Small intestine (tissue), 7 donors: ENCODE results near the gene SYPL2. TPM values are rescaled to one million over a fixed set of nuclear protein-coding genes. Genes with fewer than 3 reads are reported as not detected.
A peak's percentile ranks its signal among the peaks of the same experiment; 100 is the strongest.

Experiments used
- DNase-seq, 2 donors: peaks; one replicate each; pipeline versions ENCODE4 v3.0.0 to v3.0.0-alpha.2; 2013
- FAIRE-seq: peaks from 2 replicates; lab custom pipeline; 2012; peaks lifted over from hg19 to GRCh38; lab: Jason Lieb, UNC
- H3K27ac ChIP-seq, 3 donors: one replicate each; pipeline ENCODE4 v1.5.1; 2013; ENCODE audit warnings: low read length in 2 of 3, mild to moderate bottlenecking in 2 of 3, control low read depth in 1 of 3, inconsistent platforms in 1 of 3, low read depth in 1 of 3, moderate library complexity in 1 of 3
- H3K27me3 ChIP-seq, 3 donors: one replicate each; pipeline ENCODE4 v1.6.1; 2013; ENCODE audit warnings: low read length in 3 of 3, inconsistent platforms in 1 of 3; ENCODE audit not compliant: control insufficient read depth in 3 of 3, insufficient read depth in 3 of 3
- H3K36me3 ChIP-seq, 3 donors: one replicate each; pipeline ENCODE4 v1.6.1; 2013; ENCODE audit warnings: low read length in 3 of 3, inconsistent platforms in 1 of 3, low read depth in 1 of 3, mild to moderate bottlenecking in 1 of 3, moderate library complexity in 1 of 3; ENCODE audit not compliant: control insufficient read depth in 3 of 3, insufficient read depth in 2 of 3
- H3K4me1 ChIP-seq, 3 donors: one replicate each; pipeline ENCODE4 v1.6.1; 2013; ENCODE audit warnings: low read length in 2 of 3, inconsistent platforms in 1 of 3, low read depth in 1 of 3, mild to moderate bottlenecking in 1 of 3, moderate library complexity in 1 of 3; ENCODE audit not compliant: control insufficient read depth in 3 of 3, insufficient read depth in 2 of 3
- H3K4me3 ChIP-seq, 3 donors: one replicate each; pipeline ENCODE4 v1.5.1; 2013; ENCODE audit warnings: low read length in 3 of 3, control low read depth in 1 of 3, inconsistent platforms in 1 of 3, low read depth in 1 of 3, mild to moderate bottlenecking in 1 of 3, moderate library complexity in 1 of 3
- H3K9me3 ChIP-seq, 2 donors: one replicate each; pipeline ENCODE4 v1.6.1; 2013; ENCODE audit warnings: low read depth in 1 of 2, low read length in 1 of 2; ENCODE audit not compliant: control insufficient read depth in 2 of 2, insufficient read depth in 1 of 2
- WGBS, 3 donors: extraction: QIAGEN DNeasy Blood & Tissue Kit; methylation state at CpG; one replicate each; pipeline ENCODE4 v1.1.7; 2013; 5-methylcytosine and 5-hydroxymethylcytosine counted together
- polyA plus RNA-seq, 4 donors: library from polyadenylated mRNA; stranded (reverse) in 3 of 4; unstranded in 1 of 4; fragments of 200-250 nt in 3 of 4; fragments of 120-200 nt in 1 of 4; gene quantifications; one replicate each; pipeline versions ENCODE4 v1.2.1 to v1.2.3, GENCODE V29; 2013
- donor health status: healthy with polysubstance abuse.
- donor health status: control.
- donor health status: control.
- donor health status: Bipolar disorder and iron deficiency.
- donor health status: healthy.

The SYPL2 gene
- polyA plus RNA-seq, 4 donors: 0.65 to 0.67 TPM; not detected in 2

DNA sequence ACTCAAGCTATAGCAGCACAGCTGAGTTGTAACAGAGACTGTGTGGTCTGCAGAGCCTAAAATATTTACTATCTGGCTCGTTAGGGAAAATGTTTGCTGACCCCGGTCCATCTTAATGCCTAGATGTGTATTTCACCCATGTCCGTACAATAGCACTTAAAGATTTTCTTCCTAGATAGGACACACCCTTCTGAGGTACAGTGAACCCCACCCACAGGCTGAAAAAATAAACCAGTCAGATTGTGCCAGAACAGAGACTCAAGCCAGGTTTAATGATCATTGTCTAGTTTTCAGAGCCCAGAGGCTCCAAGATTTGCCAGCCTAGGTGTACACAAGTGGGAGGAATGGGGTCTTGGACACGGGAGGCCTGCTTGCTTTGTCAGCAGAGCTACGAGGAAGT is 37.6 kb downstream of the SYPL2 start:
- no peak overlapping the region for H3K4me3 ChIP-seq
- FAIRE-seq (no peak), DNase-seq (peak in 1 of 2 donors; percentile 66)
- H3K36me3 ChIP-seq: peaks cover 0 to 34% (median 0%) of the 10 kb centered on the region in 3 donors
- no peaks in the 10 kb centered on the region for H3K9me3 ChIP-seq
- no peaks in the 10 kb centered on the region for H3K27me3 ChIP-seq
- H3K4me1 ChIP-seq: peaks cover 0 to 9% (median 7%) of the 10 kb centered on the region in 3 donors
- H3K27ac ChIP-seq: no peak overlapping the region
- WGBS, 3 donors: 10 to 41% (median 31%) methylated on average over 5 of the region's 5 CpGs

DNA sequence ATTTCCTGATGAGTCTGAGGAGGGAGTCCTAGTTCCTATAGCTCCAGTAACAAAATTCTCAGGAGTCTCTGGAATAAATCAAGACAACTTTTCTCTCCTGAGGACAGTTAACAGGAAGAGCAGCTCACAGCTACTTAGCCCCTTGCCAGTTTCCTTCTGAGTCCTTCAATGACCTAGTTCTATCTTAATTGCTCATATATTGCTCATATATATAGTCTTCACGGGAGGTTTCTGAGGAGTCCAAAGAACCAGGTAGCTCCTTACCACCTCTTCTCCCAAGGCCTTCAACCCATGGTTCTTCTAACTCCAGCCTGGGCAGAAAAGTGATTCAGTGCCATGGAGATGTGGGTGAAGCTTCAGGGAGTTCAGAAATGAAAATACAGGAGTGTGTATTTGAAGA is 38.6 kb downstream of the SYPL2 start:
- Histone ChIP-seq H3K27ac (no peak overlapping the region), H3K4me1 (peaks cover 1 to 7% (median 4%) of the 10 kb centered on the region in 3 donors), H3K27me3 (no peaks in the 10 kb centered on the region), H3K36me3 (peaks cover 0 to 31% (median 0%) of the 10 kb centered on the region in 3 donors), H3K4me3 (no peak overlapping the region), H3K9me3 (no peaks in the 10 kb centered on the region)
- FAIRE-seq (no peak), DNase-seq (no peak)
- 9 to 59% (median 38%) methylated on average over 1 of the region's 1 CpG for WGBS, 3 donors

DNA sequence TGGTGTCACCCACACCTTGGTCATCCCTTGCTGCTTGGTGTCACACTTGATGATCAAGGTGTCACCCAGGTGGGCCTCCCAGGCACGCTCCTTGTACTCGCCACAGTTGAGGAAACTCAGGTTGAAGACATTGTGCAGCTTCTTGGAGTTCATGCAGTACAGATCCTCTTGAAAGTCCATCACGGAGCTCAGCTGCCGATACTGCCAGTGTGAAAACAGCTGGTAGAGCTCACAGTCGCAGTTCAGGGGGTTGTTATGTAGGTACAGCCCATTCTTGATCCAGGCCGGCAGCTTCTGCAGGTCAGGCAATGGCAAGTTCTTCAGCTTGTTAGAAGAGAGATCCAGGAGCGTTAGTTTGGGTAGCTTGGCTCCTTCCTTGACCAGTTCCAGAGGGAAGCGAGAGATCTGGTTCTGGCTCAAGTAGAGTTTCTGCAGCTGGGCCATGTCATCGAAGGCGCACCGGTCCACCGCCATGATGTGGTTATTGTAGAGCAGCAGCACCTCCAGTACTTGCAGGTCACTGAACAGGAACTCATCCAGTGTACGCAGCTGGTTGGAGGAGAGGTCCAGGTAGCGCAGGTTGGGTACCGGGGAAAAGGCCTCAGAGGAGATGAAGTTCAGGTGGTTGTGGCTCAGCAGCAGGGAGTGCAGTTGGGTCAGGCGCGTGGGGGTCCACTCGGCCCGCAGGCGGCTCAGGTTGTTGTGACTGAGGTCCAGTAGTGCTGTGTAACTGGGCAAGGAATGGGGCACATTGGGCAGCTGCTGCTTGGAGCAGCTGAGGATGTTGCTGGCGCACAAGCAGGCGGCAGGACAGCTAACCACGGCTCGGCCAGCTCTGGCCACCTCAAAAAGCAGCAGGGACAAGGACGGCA is 41.9 kb downstream of the SYPL2 start:
- 92 to 93% (median 93%) methylated on average over 25 of the region's 25 CpGs for WGBS, 3 donors
- DNase-seq (no peak), FAIRE-seq (no peak)
- peaks cover 0 to 5% (median 0%) of the 10 kb centered on the region in 3 donors for H3K27me3 ChIP-seq
- H3K4me3 ChIP-seq: no peak overlapping the region
- H3K4me1 ChIP-seq: peaks cover 4 to 7% (median 6%) of the 10 kb centered on the region in 3 donors
- no peak overlapping the region for H3K27ac ChIP-seq
- H3K36me3 ChIP-seq: peaks cover 0 to 12% (median 0%) of the 10 kb centered on the region in 3 donors
- no peaks in the 10 kb centered on the region for H3K9me3 ChIP-seq

DNA sequence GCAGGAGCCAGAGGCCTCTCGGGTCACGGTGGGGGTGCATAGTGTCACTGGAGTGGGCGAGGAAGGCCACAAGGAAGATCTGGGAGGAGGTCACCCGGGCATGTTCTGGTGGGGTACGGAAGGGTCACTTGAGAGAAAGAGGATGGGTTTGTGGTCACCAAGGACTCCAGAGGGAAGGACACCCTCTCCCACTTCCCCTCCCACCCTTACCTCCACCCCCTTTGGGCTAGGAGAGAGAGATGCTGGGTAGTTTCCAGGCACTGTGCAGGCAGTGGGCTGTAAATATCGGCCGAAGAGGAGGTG is 42.5 kb downstream of the SYPL2 start:
- 55 to 72% (median 57%) methylated on average over 7 of the region's 7 CpGs for WGBS, 3 donors
- peaks cover 0 to 5% (median 0%) of the 10 kb centered on the region in 3 donors for H3K27me3 ChIP-seq

DNA sequence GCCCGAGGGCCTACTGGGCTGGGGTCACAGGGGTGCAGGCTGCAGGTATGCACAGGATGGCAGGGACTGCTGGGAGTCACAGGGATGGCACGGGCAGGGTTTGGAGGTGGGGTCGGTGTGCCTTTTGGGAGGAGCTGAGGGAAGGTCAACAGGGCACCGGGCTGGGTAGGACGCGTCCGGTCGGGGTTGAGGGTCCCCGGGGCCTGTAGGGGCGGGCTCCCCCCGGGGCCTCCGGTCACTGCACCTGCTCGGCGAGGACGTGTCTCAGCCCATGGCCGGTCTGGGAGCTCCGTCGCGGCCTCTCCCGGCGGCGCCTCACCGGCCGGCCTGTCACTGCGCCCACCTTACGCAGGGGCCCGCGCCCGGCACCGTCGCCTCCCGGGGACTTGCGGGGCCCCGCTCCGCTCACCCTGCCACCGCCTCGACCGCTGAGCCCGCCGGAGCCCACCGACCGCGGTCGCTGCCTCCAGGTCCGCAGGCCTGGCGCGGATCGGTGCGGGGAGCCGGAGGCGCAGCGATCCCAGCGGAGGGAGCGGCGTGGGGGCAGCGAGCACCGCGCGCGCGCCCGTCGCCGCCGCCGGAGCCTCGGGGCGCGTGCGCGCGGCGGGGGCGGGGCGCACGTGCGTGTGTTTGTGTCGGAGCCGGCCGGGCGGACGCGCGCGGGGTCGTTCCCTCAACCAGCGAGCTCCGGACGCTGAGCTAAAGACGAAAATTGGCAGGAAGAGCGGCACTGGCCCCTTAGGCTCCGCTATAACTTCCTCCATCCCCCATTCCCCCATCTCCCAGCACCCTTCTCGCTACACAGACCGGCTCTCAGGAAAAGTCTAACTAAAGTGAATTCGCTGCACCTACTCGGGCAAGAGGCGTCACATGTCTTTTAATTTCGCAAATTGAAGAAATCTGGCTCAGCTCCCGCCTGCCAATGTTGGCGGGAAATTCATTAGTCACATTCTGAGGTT is 43.1 kb downstream of the SYPL2 start, which contains the start of gene AMIGO1:
Gene AMIGO1 (minus strand): TSS at position 552 of the 959 bp plus-strand sequence. CDS start 815 bp downstream, outside the sequence.
- H3K9me3 ChIP-seq: no peaks in the 10 kb centered on the region
- 0 to 1% (median 1%) methylated on average over 61 to 100 of the region's 100 CpGs for WGBS, 3 donors
- no peak within 1 kb of the TSS for H3K27ac ChIP-seq
- H3K27me3 ChIP-seq: peaks cover 0 to 5% (median 0%) of the 10 kb centered on the region in 3 donors
- H3K4me3 ChIP-seq: peak within 1 kb of the TSS; percentile 49 to 86 (median 68)
- FAIRE-seq (no peak), DNase-seq (peak; percentile 63 to 83)
- H3K36me3 ChIP-seq: peaks cover 0 to 12% (median 0%) of the 10 kb centered on the region in 3 donors
- H3K4me1 ChIP-seq: peaks cover 3 to 7% (median 6%) of the 10 kb centered on the region in 3 donors

More for the DNA sequence above, 42.5 kb downstream of the SYPL2 start:
- peak overlapping the region; percentile 40 to 86 (median 49) for H3K4me3 ChIP-seq
- DNase-seq (no peak), FAIRE-seq (no peak)
- H3K36me3 ChIP-seq: peaks cover 0 to 12% (median 0%) of the 10 kb centered on the region in 3 donors
- H3K4me1 ChIP-seq: peaks cover 4 to 7% (median 6%) of the 10 kb centered on the region in 3 donors
- H3K9me3 ChIP-seq: no peaks in the 10 kb centered on the region
- H3K27ac ChIP-seq: no peak overlapping the region

DNA sequence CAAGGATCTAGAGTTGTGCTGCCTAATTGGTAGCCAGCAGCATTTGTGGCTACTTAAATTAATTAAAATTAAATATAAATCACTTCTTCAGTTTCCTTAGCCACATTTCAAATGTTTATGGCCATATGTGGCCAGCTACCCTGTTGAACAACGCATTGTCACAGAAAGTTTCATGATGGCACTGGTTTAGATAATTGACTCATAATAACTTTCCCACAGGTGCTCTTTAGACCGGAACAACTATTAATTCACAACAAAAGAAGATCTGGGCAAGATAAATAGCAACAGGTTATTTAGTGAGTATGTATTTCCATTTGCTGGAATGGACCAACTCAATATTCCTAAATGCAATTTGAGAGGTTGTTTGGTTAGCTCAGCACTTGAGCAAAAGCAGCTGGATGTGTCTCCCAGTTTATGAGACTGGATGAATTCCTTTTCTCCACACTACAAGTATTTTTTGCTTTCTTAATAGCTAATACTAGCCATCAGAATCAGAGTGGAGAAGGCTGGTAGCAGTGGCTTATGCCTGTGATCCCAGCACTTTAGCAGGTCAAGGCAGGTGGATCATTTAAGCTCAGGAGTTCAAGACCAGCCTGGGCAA is 46.9 kb downstream of the SYPL2 start:
- 42 to 61% (median 45%) methylated on average over 2 of the region's 2 CpGs for WGBS, 3 donors
- no peak for FAIRE-seq
- no peak for DNase-seq

DNA sequence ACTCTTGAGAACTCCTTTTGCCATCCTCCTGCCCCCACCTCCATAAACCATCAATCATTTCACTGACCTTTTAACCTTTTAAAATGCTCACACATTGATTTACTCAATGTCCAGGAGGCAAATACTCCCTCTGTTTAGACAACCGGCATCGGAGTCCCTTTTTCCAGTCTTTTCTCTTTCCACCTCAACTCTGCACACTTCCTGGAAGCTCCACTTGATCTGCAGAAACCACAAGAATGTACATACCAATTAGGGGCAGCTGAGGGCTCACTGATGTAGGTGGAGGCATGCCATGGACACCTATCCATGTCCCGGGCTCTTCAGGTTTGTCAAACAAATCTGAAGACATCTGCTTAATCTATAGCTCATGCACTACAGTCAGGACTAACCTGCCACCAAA is 48.5 kb downstream of the SYPL2 start:
- FAIRE-seq: no peak

More for the DNA sequence above, 46.9 kb downstream of the SYPL2 start:
- Histone ChIP-seq H3K4me1 (peaks cover 5 to 15% (median 6%) of the 10 kb centered on the region in 3 donors), H3K36me3 (peaks cover 0 to 1% (median 0%) of the 10 kb centered on the region in 3 donors), H3K27ac (no peak overlapping the region), H3K9me3 (no peaks in the 10 kb centered on the region), H3K4me3 (no peak overlapping the region), H3K27me3 (peaks cover 0 to 5% (median 0%) of the 10 kb centered on the region in 3 donors)

More for the DNA sequence above, 48.5 kb downstream of the SYPL2 start:
- no peak overlapping the region for H3K27ac ChIP-seq
- 76 to 95% (median 81%) methylated on average over 3 of the region's 3 CpGs for WGBS, 3 donors
- DNase-seq: no peak
- H3K4me3 ChIP-seq: no peak overlapping the region
- H3K4me1 ChIP-seq: peaks cover 2 to 12% (median 6%) of the 10 kb centered on the region in 3 donors
- H3K27me3 ChIP-seq: peaks cover 0 to 5% (median 0%) of the 10 kb centered on the region in 3 donors
- no peaks in the 10 kb centered on the region for H3K9me3 ChIP-seq
- H3K36me3 ChIP-seq: no peaks in the 10 kb centered on the region
